HepG2 (cell line): Measurements from ENCODE around the gene CA6. TPM values are rescaled to one million over a fixed set of nuclear protein-coding genes. Genes with fewer than 3 reads are reported as not detected.

Experiments used
- ATAC-seq: fragments of 200-7000 bp; cut with Tn5 transposase; 3 replicates; pipeline ENCODE4 v1.9.1; 2020; ENCODE audit warnings: mild to moderate bottlenecking, moderate library complexity
- BruUV-seq: library from RNA; stranded (reverse); fragments of 400-500 nt; replicated peaks from 2 replicates; lab custom pipeline; 2021; lab: Mats Ljungman, UMichigan
- CTCF ChIA-PET: fragments of 300-600 bp; formaldehyde crosslinking; extraction: SDS; loops from one replicate; lab custom pipeline; 2021; ENCODE audit warnings: low total read pairs, inconsistent platforms, low intra/inter-chr PET ratio; lab: Yijun Ruan, JAX
- POLR2A ChIA-PET: fragments of 350-600 bp; sonication (Branson Sonifier 250); formaldehyde crosslinking; loops from one replicate; lab custom pipeline; 2020; ENCODE audit warnings: antibody characterized with exemption, inconsistent platforms; lab: Yijun Ruan, JAX
- DNase-seq: peaks from one replicate; pipeline ENCODE4 v3.0.0-alpha.2; 2015; ENCODE audit warnings: low spot score
- FAIRE-seq: peaks from 3 replicates; lab custom pipeline; 2011; peaks lifted over from hg19 to GRCh38; lab: Jason Lieb, UNC
- H2AFZ ChIP-seq: one replicate; pipeline ENCODE4 v1.6.1; 2011; ENCODE audit warnings: low read length, inconsistent platforms
- H3K27ac ChIP-seq: fragments of 300-600 bp; 3 replicates; pipeline ENCODE4 v1.8.0; 2011; ENCODE audit warnings: mixed run types, mild to moderate bottlenecking, mixed read lengths, low read length, inconsistent platforms; ENCODE audit not compliant: insufficient read depth; ENCODE audit errors: extremely low read length
- H3K27me3 ChIP-seq, 2 experiments: fragments of 200-600 bp in 1 of 2; 2 replicates in 1 of 2; 3 replicates in 1 of 2; pipeline versions ENCODE4 v1.6.0 to v1.8.0; 2011; ENCODE audit warnings: low read length in 2 of 2, mild to moderate bottlenecking in 2 of 2, moderate library complexity in 2 of 2, inconsistent platforms in 1 of 2; ENCODE audit not compliant: insufficient read depth in 2 of 2, control insufficient read depth in 1 of 2
- H3K36me3 ChIP-seq, 2 experiments: fragments of 200-600 bp in 1 of 2; replicated peaks in 1 of 2; 2 replicates in 1 of 2; 3 replicates in 1 of 2; pipeline versions ENCODE4 v1.5.1 to v1.8.0; 2011; ENCODE audit warnings: low read length in 2 of 2, inconsistent platforms in 1 of 2; ENCODE audit not compliant: insufficient read depth in 2 of 2, control insufficient read depth in 1 of 2
- H3K4me1 ChIP-seq: 2 replicates; pipeline ENCODE4 v1.5.1; 2012; ENCODE audit warnings: low read length, inconsistent platforms; ENCODE audit not compliant: insufficient read depth
- H3K4me2 ChIP-seq: 2 replicates; pipeline ENCODE4 v1.6.0; 2011; ENCODE audit warnings: low read depth, low read length, inconsistent platforms
- H3K4me3 ChIP-seq, 3 experiments: fragments of 200-600 bp in 1 of 3; sonication (generic), shearing (Covaris generic) in 1 of 3; replicated peaks in 1 of 3; 2 replicates each; pipeline ENCODE4 v1.5.1; 2011 to 2016; ENCODE audit warnings: low read length in 3 of 3, inconsistent platforms in 2 of 3, low read depth in 2 of 3, mild to moderate bottlenecking in 2 of 3, control low read depth in 1 of 3, mixed read lengths in 1 of 3; ENCODE audit not compliant: insufficient read depth in 1 of 3
- H3K79me2 ChIP-seq: one replicate; pipeline ENCODE4 v1.6.1; 2011; ENCODE audit warnings: low read length, inconsistent platforms; ENCODE audit not compliant: insufficient read depth
- H3K9ac ChIP-seq: 2 replicates; pipeline ENCODE4 v1.6.0; 2011; ENCODE audit warnings: mild to moderate bottlenecking, low read depth, low read length, inconsistent platforms; ENCODE audit not compliant: insufficient read depth
- H3K9me3 ChIP-seq: 2 replicates; pipeline ENCODE4 v1.5.1; 2012; ENCODE audit warnings: mild to moderate bottlenecking, low read length
- H4K20me1 ChIP-seq: 2 replicates; pipeline ENCODE4 v1.6.0; 2011; ENCODE audit warnings: inconsistent platforms, mild to moderate bottlenecking, low read length, moderate library complexity; ENCODE audit not compliant: insufficient read depth
- ARID5B ChIP-seq: IDR thresholded peaks from 2 replicates; pipeline ENCODE4 v1.4.0; 2020; ENCODE audit warnings: mild to moderate bottlenecking, missing genetic modification reagents
- ETV5 ChIP-seq: IDR thresholded peaks from 2 replicates; pipeline ENCODE4 v1.6.1; 2018; ENCODE audit warnings: missing biosample characterization, missing genetic modification reagents, inconsistent platforms, borderline replicate concordance
- FOSL2 ChIP-seq: sonication (generic); formaldehyde crosslinking; IDR thresholded peaks from 2 replicates; pipeline ENCODE4 v1.4.0; 2020; ENCODE audit warnings: missing genetic modification reagents
- IRF1 ChIP-seq: sonication (generic); formaldehyde crosslinking; IDR thresholded peaks from 2 replicates; pipeline ENCODE4 v1.4.0; 2020; ENCODE audit warnings: low read depth, mild to moderate bottlenecking, missing genetic modification reagents
- REXO4 ChIP-seq: sonication (generic); formaldehyde crosslinking; IDR thresholded peaks from 2 replicates; pipeline ENCODE4 v1.8.0; 2022; ENCODE audit warnings: missing genetic modification reagents, mild to moderate bottlenecking, borderline replicate concordance
- SAP130 ChIP-seq: IDR thresholded peaks from 2 replicates; pipeline ENCODE4 v1.6.1; 2016; ENCODE audit warnings: low read depth
- SP4 ChIP-seq: sonication (generic); formaldehyde crosslinking; IDR thresholded peaks from 2 replicates; pipeline ENCODE4 v1.8.1; 2023; ENCODE audit warnings: mild to moderate bottlenecking, missing genetic modification reagents
- TEAD3 ChIP-seq: optimal IDR thresholded peaks from 2 replicates; pipeline ENCODE3; 2016; ENCODE audit warnings: borderline replicate concordance
- THYN1 ChIP-seq: sonication (generic); formaldehyde crosslinking; IDR thresholded peaks from 2 replicates; pipeline ENCODE4 v1.8.1; 2023; ENCODE audit warnings: low read depth, mild to moderate bottlenecking, moderate library complexity, missing genetic modification reagents, borderline replicate concordance
- ZBTB8A ChIP-seq: sonication (generic); formaldehyde crosslinking; IDR thresholded peaks from 2 replicates; pipeline ENCODE4 v1.4.0; 2020; ENCODE audit warnings: mild to moderate bottlenecking, low read depth, missing genetic modification reagents, borderline replicate concordance
- ZNF121 ChIP-seq: sonication (generic); formaldehyde crosslinking; IDR thresholded peaks from 2 replicates; pipeline ENCODE4 v1.5.0; 2020; ENCODE audit warnings: mild to moderate bottlenecking, missing genetic modification reagents
- ZNF460 ChIP-seq: sonication (generic); formaldehyde crosslinking; IDR thresholded peaks from 2 replicates; pipeline ENCODE4 v1.5.1; 2020; ENCODE audit warnings: missing genetic modification reagents, mild to moderate bottlenecking, borderline replicate concordance
- ZNF687 ChIP-seq: sonication (generic); formaldehyde crosslinking; IDR thresholded peaks from 2 replicates; pipeline ENCODE4 v1.5.1; 2020; ENCODE audit warnings: mild to moderate bottlenecking, missing genetic modification reagents, moderate library complexity
- WGBS: methylation state at CpG from one replicate; pipeline ENCODE4 v1.1.6; 2017; ENCODE audit warnings: low lambda C conversion rate; 5-methylcytosine and 5-hydroxymethylcytosine counted together
- in situ Hi-C: cut with HindIII; loops from 2 replicates; pipeline ENCODE4 v1.10.0; 2017; ENCODE audit warnings: low pct_unique_long_range_greater_than_20kb; ENCODE audit not compliant: extremely low pct_ligation_motif_present
- intact Hi-C: fragments of 100-400 bp; cut with micrococcal nuclease; formaldehyde crosslinking; loops from one replicate; pipeline ENCODE4 v1.10.0; 2022; ENCODE audit not compliant: unreplicated experiment
- polyA plus RNA-seq, 8 experiments: library from polyadenylated mRNA; depleted of rRNA in 3 of 8; stranded (reverse) in 7 of 8; unstranded in 1 of 8; fragments of >200 nt; fragmentation: Illumina TruSeq in 4 of 8; extraction: Trizol in 4 of 8; gene quantifications; 2 replicates each; pipeline versions ENCODE4 v1.2.1 to v1.2.3, GENCODE V29; 2011 to 2016; ENCODE audit warnings: low read depth in 4 of 8, missing spikeins in 1 of 8, mixed read lengths in 1 of 8; ENCODE audit not compliant: insufficient read depth in 1 of 8
- total RNA-seq, 5 experiments: library from RNA; depleted of rRNA; stranded (reverse); fragments of >200 nt; fragmentation: Illumina TruSeq; extraction: Trizol; gene quantifications; 2 replicates each; pipeline ENCODE4 v1.2.3, GENCODE V29; 2016; ENCODE audit warnings: low read depth in 1 of 5

CA6 gene
- total and polyA plus RNA-seq, 2 of the 13 experiments (the other 11 are each of a cell fraction or from before 2014, with no cell fraction given) = not detected

- Histone ChIP-seq H3K4me1 (peaks cover 51% of the 10 kb centered on the region), H3K9me3 (no peaks in the 10 kb centered on the region), H3K4me3 (no peak overlapping the region; a peak in 1 of 6 replicates), H4K20me1 (no peaks in the 10 kb centered on the region)
- CTCF ChIA-PET = no interaction called here
- DNase-seq = peak; percentile 55
- no TSS peak for BruUV-seq
- POLR2A ChIA-PET = interaction anchor here (1.1 kb wide), 1 partner anchor 23 kb away, joined by 3 read pairs; no protein-coding TSS in a partner anchor
- intact Hi-C loops = no loop called here
- peak; percentile 14; the same call in 1 of the 2 replicates for TF ChIP-seq ZNF460
- TF ChIP-seq SAP130 (CRISPR knock-in tag) = peak; percentile 32; the same call in 1 of the 2 replicates
- no peak for TF ChIP-seq IRF1
- TF ChIP-seq ZNF687 = peak; percentile 41
- TF ChIP-seq TEAD3 = peak; percentile 21
- TF ChIP-seq ARID5B (CRISPR knock-in tag) = peak; percentile 18; the same call in 1 of the 2 replicates
- TF ChIP-seq ZBTB8A = no peak
- TF ChIP-seq FOSL2 (CRISPR knock-in tag) = peak; percentile 71
- 0 out of 2 replicates have a peak, but pooled peaks have one; percentile 25 for TF ChIP-seq SP4 (CRISPR knock-in tag)
- TF ChIP-seq ZNF121 (CRISPR knock-in tag) = peak; percentile 96
- TF ChIP-seq THYN1 (CRISPR knock-in tag) = no peak
- TF ChIP-seq REXO4 = no peak
- TF ChIP-seq ETV5 (CRISPR knock-in tag) = peak; percentile 31; the same call in 1 of the 2 replicates
- TF ChIP-seq, all 625 proteins: peak for 9
- FAIRE-seq = no peak
- peak; percentile 61 for ATAC-seq
- 37% methylated on average over 6 of the region's 14 CpGs for WGBS
- no peak overlapping the region for H3K9ac ChIP-seq
- no peak overlapping the region for H3K27ac ChIP-seq
- H3K27me3 ChIP-seq = peaks cover 0 to 8% of the 10 kb centered on the region in 2 experiments; a peak in 1 of 5 replicates
- H3K4me2 ChIP-seq = peak overlapping the region; percentile 46
- H3K79me2 ChIP-seq = no peaks in the 10 kb centered on the region
- in situ Hi-C loops = loop anchor here (5.0 kb wide), 1 partner anchor 64 kb away; no protein-coding TSS in a partner anchor
- H2AFZ ChIP-seq = no peak overlapping the region
- no peaks in the 10 kb centered on the region for H3K36me3 ChIP-seq
Observed at GRCh38 chr1:8985915-8986813, 40.5 kb downstream of the CA6 start.
